ENCODE results near the gene PDE4D. TPM values are rescaled to one million over a fixed set of nuclear protein-coding genes. Genes with fewer than 3 reads are reported as not detected.

PDE4D gene
- total and polyA plus RNA-seq, 10 of the 15 experiments (the other 5 are each of a cell fraction or from before 2014, with no cell fraction given), result 0.87 to 4.1 (median 2.2) TPM

GRCh38 chr5:59863777-59864176 lies 29.7 kb downstream of the PDE4D start (continued):
- TF ChIP-seq MLLT1 (IDR thresholded peaks at IDR 0.05) (no peak), RB1 (IDR thresholded peaks at IDR 0.05; ENCODE audit: borderline replicate concordance) (no peak), TAF1 (IDR thresholded peaks at IDR 0.05; ENCODE audit: borderline replicate concordance, low read depth, low read length) (no peak), EZH2 (IDR thresholded peaks at IDR 0.05; ENCODE audit: borderline replicate concordance, control insufficient read depth, low read depth, low read length) (no peak), NR2F1 (conservative IDR thresholded peaks at IDR 0.05) (no peak), HDGF (IDR thresholded peaks at IDR 0.05) (no peak)
- TF ChIP-seq, protein P1, sequence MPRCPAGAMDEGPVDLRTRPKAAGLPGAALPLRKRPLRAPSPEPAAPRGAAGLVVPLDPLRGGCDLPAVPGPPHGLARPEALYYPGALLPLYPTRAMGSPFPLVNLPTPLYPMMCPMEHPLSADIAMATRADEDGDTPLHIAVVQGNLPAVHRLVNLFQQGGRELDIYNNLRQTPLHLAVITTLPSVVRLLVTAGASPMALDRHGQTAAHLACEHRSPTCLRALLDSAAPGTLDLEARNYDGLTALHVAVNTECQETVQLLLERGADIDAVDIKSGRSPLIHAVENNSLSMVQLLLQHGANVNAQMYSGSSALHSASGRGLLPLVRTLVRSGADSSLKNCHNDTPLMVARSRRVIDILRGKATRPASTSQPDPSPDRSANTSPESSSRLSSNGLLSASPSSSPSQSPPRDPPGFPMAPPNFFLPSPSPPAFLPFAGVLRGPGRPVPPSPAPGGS (IDR thresholded peaks at IDR 0.05; ENCODE audit: borderline replicate concordance, insufficient read depth, low read depth, low read length, poor library complexity, severe bottlenecking), result no peak

DNA sequence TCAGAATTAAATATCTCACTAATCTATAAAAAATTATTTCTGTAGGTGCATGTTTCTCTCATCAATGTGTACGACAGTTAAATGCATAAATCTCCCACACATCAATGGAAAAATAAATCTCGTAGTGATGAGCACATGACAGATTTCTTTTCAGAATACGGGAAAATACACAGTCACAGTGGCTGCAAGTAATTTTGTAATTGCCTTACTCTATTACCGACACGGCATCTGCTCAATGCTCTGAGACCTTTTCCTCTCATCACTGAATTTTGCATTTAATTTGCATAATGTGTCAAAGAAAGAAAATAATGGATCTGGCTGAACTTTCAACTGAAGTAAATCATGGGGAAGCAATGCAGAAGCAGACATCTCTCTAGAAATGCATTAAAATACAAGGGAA lies 37.2 kb downstream of the PDE4D start:
- no peak overlapping the region for H3K4me3 ChIP-seq
- FAIRE-seq, result no peak
- no peak for ATAC-seq
- WGBS (ENCODE audit: insufficient coverage, insufficient replicate concordance, low lambda C conversion rate, missing lambda C conversion rate), result 46% methylated on average over 5 of the region's 5 CpGs
- ChIA-PET SMC1A (ENCODE audit: uncharacterized antibody, unreplicated experiment) (interaction anchor here (1.0 kb wide), 1 partner anchor 26 kb away, joined by 3 read pairs; no protein-coding TSS in a partner anchor), POLR2A (no interaction called here), RAD21 (ENCODE audit: unreplicated experiment) (no interaction called here), CTCF (no interaction called here)
- no peaks in the 10 kb centered on the region for H3K36me3 ChIP-seq (ENCODE audit: control insufficient read depth in 2 of 2, insufficient read depth in 2 of 2, low read length in 1 of 2)
- intact Hi-C loops (cut with micrococcal nuclease; ENCODE audit: unreplicated experiment) (no loop called here), in situ Hi-C loops (cut with MboI) (no loop called here)
- no peaks in the 10 kb centered on the region for H3K79me2 ChIP-seq (ENCODE audit: control insufficient read depth, insufficient read depth, low read length)
- no peaks in the 10 kb centered on the region for H4K20me1 ChIP-seq (ENCODE audit: control insufficient read depth, insufficient read depth)
- no TSS peak for BruUV-seq (replicated peaks)
- H3K4me1 ChIP-seq (ENCODE audit: control insufficient read depth, insufficient read depth, low read length), result no peaks in the 10 kb centered on the region
- no peaks in the 10 kb centered on the region for H3K9me3 ChIP-seq (replicated peaks; ENCODE audit: control insufficient read depth, insufficient read depth, low read length)
- no peak for DNase-seq (ENCODE audit: low read depth, low spot score)
- H3K27ac ChIP-seq (ENCODE audit: control insufficient read depth, insufficient read depth), result no peak overlapping the region
- no peaks in the 10 kb centered on the region for H3K27me3 ChIP-seq (replicated peaks in 1 of 2; ENCODE audit: control insufficient read depth in 2 of 2, insufficient read depth in 2 of 2, low read length in 1 of 2)
- H2AFZ ChIP-seq (ENCODE audit: control insufficient read depth, low read depth, low read length), result no peak overlapping the region
- H3K4me2 ChIP-seq (ENCODE audit: control insufficient read depth, insufficient read depth), result no peak overlapping the region
- H3K9ac ChIP-seq (ENCODE audit: control insufficient read depth, insufficient read depth, low read length), result no peak overlapping the region
- no peak for TF ChIP-seq LARP7 (IDR thresholded peaks at IDR 0.05)
- TF ChIP-seq ESRRA (IDR thresholded peaks at IDR 0.05; ENCODE audit: low read length), result no peak
- TF ChIP-seq, protein P2, sequence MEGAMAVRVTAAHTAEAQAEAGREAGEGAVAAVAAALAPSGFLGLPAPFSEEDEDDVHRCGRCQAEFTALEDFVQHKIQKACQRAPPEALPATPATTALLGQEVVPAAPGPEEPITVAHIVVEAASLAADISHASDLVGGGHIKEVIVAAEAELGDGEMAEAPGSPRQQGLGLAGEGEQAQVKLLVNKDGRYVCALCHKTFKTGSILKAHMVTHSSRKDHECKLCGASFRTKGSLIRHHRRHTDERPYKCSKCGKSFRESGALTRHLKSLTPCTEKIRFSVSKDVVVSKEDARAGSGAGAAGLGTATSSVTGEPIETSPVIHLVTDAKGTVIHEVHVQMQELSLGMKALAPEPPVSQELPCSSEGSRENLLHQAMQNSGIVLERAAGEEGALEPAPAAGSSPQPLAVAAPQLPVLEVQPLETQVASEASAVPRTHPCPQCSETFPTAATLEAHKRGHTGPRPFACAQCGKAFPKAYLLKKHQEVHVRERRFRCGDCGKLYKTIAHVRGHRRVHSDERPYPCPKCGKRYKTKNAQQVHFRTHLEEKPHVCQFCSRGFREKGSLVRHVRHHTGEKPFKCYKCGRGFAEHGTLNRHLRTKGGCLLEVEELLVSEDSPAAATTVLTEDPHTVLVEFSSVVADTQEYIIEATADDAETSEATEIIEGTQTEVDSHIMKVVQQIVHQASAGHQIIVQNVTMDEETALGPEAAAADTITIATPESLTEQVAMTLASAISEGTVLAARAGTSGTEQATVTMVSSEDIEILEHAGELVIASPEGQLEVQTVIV (IDR thresholded peaks at IDR 0.05; ENCODE audit: borderline replicate concordance, partially characterized antibody), result no peak
- TF ChIP-seq, protein P3, sequence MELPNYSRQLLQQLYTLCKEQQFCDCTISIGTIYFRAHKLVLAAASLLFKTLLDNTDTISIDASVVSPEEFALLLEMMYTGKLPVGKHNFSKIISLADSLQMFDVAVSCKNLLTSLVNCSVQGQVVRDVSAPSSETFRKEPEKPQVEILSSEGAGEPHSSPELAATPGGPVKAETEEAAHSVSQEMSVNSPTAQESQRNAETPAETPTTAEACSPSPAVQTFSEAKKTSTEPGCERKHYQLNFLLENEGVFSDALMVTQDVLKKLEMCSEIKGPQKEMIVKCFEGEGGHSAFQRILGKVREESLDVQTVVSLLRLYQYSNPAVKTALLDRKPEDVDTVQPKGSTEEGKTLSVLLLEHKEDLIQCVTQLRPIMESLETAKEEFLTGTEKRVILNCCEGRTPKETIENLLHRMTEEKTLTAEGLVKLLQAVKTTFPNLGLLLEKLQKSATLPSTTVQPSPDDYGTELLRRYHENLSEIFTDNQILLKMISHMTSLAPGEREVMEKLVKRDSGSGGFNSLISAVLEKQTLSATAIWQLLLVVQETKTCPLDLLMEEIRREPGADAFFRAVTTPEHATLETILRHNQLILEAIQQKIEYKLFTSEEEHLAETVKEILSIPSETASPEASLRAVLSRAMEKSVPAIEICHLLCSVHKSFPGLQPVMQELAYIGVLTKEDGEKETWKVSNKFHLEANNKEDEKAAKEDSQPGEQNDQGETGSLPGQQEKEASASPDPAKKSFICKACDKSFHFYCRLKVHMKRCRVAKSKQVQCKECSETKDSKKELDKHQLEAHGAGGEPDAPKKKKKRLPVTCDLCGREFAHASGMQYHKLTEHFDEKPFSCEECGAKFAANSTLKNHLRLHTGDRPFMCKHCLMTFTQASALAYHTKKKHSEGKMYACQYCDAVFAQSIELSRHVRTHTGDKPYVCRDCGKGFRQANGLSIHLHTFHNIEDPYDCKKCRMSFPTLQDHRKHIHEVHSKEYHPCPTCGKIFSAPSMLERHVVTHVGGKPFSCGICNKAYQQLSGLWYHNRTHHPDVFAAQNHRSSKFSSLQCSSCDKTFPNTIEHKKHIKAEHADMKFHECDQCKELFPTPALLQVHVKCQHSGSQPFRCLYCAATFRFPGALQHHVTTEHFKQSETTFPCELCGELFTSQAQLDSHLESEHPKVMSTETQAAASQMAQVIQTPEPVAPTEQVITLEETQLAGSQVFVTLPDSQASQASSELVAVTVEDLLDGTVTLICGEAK (IDR thresholded peaks at IDR 0.05; ENCODE audit: borderline replicate concordance), result no peak
- no peak for TF ChIP-seq ZNF384 (IDR thresholded peaks at IDR 0.05; ENCODE audit: borderline replicate concordance, low read depth, low read length)

All from GM12878 (cell line).